Panc1 (cell line): ENCODE results near the gene GAB1.

ENCODE experiments used
- POLR2AphosphoS5 ChIP-seq: IDR thresholded peaks from 2 replicates; pipeline ENCODE4 v1.6.1; 2012; ENCODE audit warnings: mild to moderate bottlenecking, low read depth, low read length, moderate library complexity
- TF ChIP-seq, protein P1 (sequence below): fragments of 450-650 bp; IDR thresholded peaks from 2 replicates; pipeline ENCODE4 v1.5.1; 2017; ENCODE audit warnings: mild to moderate bottlenecking

DNA sequence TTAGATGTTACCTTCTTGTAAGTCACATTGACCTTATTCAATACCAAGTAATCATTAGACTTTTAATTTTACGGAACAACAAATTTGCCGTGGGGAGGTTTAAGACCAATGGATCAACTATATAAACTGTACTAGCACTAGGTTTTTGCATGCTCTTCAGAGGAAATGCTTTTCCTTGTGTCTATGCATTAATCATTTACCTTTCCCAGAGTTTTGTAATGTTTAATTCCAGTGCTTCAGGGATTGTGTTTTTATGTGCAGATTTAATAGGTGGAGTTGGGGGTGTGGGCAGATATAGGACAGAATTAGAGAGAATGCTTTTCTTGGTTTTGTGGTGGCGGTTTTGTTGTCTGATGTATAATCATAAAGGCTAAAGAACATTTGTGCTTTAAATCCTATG, 100.8 kb downstream of the GAB1 start:
- TF ChIP-seq, protein P1, sequence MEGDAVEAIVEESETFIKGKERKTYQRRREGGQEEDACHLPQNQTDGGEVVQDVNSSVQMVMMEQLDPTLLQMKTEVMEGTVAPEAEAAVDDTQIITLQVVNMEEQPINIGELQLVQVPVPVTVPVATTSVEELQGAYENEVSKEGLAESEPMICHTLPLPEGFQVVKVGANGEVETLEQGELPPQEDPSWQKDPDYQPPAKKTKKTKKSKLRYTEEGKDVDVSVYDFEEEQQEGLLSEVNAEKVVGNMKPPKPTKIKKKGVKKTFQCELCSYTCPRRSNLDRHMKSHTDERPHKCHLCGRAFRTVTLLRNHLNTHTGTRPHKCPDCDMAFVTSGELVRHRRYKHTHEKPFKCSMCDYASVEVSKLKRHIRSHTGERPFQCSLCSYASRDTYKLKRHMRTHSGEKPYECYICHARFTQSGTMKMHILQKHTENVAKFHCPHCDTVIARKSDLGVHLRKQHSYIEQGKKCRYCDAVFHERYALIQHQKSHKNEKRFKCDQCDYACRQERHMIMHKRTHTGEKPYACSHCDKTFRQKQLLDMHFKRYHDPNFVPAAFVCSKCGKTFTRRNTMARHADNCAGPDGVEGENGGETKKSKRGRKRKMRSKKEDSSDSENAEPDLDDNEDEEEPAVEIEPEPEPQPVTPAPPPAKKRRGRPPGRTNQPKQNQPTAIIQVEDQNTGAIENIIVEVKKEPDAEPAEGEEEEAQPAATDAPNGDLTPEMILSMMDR, result no peak
- TF ChIP-seq POLR2AphosphoS5, result no peak
